Type B pancreatic cell (in vitro differentiated cells): ENCODE data around the gene AASDH. TPM values are rescaled to one million over a fixed set of nuclear protein-coding genes. Genes with fewer than 3 reads are reported as not detected.

Source experiments
- DNase-seq: peaks from one replicate; pipeline ENCODE4 v3.0.0; 2021; ENCODE audit warnings: mixed read lengths; ENCODE audit not compliant: unreplicated experiment; ENCODE audit errors: extremely low spot score
- H3K27ac Mint-ChIP-seq: 2 replicates; pipeline ENCODE4 v1.8.0; 2021; ENCODE audit warnings: mild to moderate bottlenecking, mixed read lengths
- H3K27me3 Mint-ChIP-seq: 2 replicates; pipeline ENCODE4 v1.8.0; 2021; ENCODE audit warnings: mixed read lengths
- H3K36me3 Mint-ChIP-seq: 2 replicates; pipeline ENCODE4 v1.8.0; 2021; ENCODE audit warnings: mixed read lengths
- H3K4me1 Mint-ChIP-seq: one replicate; pipeline ENCODE4 v1.8.0; 2021; ENCODE audit warnings: mixed read lengths; ENCODE audit not compliant: unreplicated experiment
- H3K4me3 Mint-ChIP-seq: 2 replicates; pipeline ENCODE4 v1.8.0; 2021; ENCODE audit warnings: mild to moderate bottlenecking, mixed read lengths
- H3K9me3 Mint-ChIP-seq: 2 replicates; pipeline ENCODE4 v1.8.0; 2021; ENCODE audit warnings: mixed read lengths
- total RNA-seq: library from RNA; stranded (reverse); gene quantifications from 2 replicates; pipeline ENCODE4 v1.2.1, GENCODE V29; 2021; ENCODE audit warnings: low replicate concordance
- TF ChIP-seq, protein P1 (sequence below): fragments of 200-600 bp; sonication (generic); conservative IDR thresholded peaks from 2 replicates; pipeline ENCODE4 v1.5.0; 2021; ENCODE audit warnings: antibody characterized with exemption, mild to moderate bottlenecking

Gene AASDH
- total RNA-seq, 1 donor from 2014 or later = 19.2 TPM

DNA sequence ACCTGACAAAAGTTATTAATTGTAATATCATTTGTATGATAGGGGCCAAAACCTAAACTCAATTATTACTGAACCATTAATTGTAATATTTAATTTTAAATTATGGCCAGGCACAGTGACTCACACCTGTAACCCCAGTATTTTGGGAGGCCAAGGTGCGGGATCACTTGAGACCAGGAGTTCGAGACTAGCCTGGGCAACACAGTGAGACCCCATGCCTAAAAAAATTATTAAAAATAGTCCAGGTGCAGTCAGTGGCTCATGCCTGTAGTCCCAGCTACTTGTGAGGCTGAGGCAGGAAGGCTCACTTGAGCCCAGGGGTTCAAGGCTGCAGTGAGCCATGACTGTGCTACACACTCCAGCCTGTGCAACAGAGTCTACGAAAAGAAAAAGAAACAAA is 30.1 kb upstream of the AASDH start:
- TF ChIP-seq, protein P1, sequence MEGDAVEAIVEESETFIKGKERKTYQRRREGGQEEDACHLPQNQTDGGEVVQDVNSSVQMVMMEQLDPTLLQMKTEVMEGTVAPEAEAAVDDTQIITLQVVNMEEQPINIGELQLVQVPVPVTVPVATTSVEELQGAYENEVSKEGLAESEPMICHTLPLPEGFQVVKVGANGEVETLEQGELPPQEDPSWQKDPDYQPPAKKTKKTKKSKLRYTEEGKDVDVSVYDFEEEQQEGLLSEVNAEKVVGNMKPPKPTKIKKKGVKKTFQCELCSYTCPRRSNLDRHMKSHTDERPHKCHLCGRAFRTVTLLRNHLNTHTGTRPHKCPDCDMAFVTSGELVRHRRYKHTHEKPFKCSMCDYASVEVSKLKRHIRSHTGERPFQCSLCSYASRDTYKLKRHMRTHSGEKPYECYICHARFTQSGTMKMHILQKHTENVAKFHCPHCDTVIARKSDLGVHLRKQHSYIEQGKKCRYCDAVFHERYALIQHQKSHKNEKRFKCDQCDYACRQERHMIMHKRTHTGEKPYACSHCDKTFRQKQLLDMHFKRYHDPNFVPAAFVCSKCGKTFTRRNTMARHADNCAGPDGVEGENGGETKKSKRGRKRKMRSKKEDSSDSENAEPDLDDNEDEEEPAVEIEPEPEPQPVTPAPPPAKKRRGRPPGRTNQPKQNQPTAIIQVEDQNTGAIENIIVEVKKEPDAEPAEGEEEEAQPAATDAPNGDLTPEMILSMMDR = no peak

GRCh38 chr4:56416349-56416748 is 29.1 kb upstream of the AASDH start:
- Mint-ChIP-seq H3K27me3 (no peaks in the 10 kb centered on the region), H3K9me3 (no peaks in the 10 kb centered on the region), H3K36me3 (no peaks in the 10 kb centered on the region), H3K27ac (no peak overlapping the region), H3K4me1 (peaks cover 8% of the 10 kb centered on the region), H3K4me3 (no peak overlapping the region)
- TF ChIP-seq, protein P1 = no peak
- DNase-seq = no peak

More for the DNA sequence above, 30.1 kb upstream of the AASDH start:
- Mint-ChIP-seq H3K9me3 (no peaks in the 10 kb centered on the region), H3K4me3 (no peak overlapping the region), H3K36me3 (no peaks in the 10 kb centered on the region), H3K4me1 (peaks cover 3% of the 10 kb centered on the region), H3K27ac (no peak overlapping the region), H3K27me3 (no peaks in the 10 kb centered on the region)
- no peak for DNase-seq

DNA sequence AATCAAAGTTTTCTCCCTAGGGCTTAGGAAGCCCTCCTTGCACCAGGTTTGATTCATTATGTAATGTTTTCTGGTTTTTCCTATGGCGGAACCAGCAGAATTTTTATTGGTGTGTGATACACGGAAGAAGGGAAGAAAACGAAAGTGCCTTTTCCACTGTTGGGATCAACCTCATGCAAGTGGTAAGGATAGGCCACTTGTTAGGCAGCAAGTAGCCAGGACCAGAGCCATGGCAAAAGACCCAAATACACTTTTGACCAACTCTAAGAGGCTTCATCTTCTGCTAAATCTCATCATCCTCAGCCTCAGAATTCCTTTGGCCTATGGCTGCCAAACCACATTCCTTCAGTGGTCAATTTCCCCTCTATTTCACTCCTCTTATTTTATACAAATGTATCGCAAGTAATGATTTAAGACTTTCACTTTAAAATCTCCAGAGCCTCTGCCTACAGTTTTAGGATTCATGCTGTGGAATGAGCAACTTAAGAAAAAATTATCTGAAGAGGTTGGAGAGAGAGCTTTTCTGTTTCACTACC is 26.9 kb upstream of the AASDH start:
- DNase-seq = no peak
- TF ChIP-seq, protein P1 = no peak
- peak overlapping the region; percentile 41 for H3K27ac Mint-ChIP-seq
- peaks cover 22% of the 10 kb centered on the region for H3K4me1 Mint-ChIP-seq
- H3K27me3 Mint-ChIP-seq = no peaks in the 10 kb centered on the region
- H3K9me3 Mint-ChIP-seq = no peaks in the 10 kb centered on the region
- no peak overlapping the region for H3K4me3 Mint-ChIP-seq
- no peaks in the 10 kb centered on the region for H3K36me3 Mint-ChIP-seq

GRCh38 chr4:56410247-56411062 is 23.2 kb upstream of the AASDH start:
- DNase-seq = no peak
- Mint-ChIP-seq H3K36me3 (peaks cover 8% of the 10 kb centered on the region), H3K27me3 (no peaks in the 10 kb centered on the region), H3K4me1 (peaks cover 26% of the 10 kb centered on the region), H3K27ac (peak overlapping the region; percentile 88), H3K9me3 (no peaks in the 10 kb centered on the region), H3K4me3 (peak overlapping the region; percentile 80)
- TF ChIP-seq, protein P1 = no peak

DNA sequence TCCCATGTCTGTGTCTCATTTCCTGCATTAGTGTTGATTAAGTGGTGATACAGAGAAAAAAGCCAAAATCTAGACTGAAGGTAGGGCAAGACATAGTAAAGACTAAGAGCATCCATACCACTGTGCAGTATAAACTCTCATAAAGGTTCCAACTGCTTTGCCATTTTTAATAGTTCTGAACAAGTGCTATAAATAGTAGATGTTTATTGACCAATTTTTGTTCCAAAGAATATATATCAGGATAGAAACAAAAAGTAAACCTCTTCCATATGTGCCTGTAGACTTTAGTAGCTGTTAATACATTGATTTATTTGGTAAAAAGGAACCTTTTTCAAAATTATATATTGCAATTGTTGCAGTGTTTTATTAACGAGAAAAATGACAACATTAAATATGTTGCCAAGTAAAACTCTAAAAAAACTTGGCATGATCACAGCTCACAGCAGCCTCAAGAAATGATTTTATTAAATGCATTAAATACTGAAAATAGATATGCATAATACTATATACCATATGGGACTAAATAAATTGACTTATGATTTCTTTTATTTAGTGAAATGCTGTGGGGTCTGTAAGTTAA is 22.3 kb upstream of the AASDH start:
- H3K9me3 Mint-ChIP-seq = no peaks in the 10 kb centered on the region
- peak overlapping the region; percentile 88 for H3K27ac Mint-ChIP-seq
- H3K4me3 Mint-ChIP-seq = peak overlapping the region; percentile 8
- H3K27me3 Mint-ChIP-seq = no peaks in the 10 kb centered on the region
- TF ChIP-seq, protein P1 = no peak
- H3K4me1 Mint-ChIP-seq = peaks cover 26% of the 10 kb centered on the region
- H3K36me3 Mint-ChIP-seq = peaks cover 8% of the 10 kb centered on the region
- DNase-seq = no peak
